ENCODE measurements around the gene PDK1.

- TF ChIP-seq, protein P1, sequence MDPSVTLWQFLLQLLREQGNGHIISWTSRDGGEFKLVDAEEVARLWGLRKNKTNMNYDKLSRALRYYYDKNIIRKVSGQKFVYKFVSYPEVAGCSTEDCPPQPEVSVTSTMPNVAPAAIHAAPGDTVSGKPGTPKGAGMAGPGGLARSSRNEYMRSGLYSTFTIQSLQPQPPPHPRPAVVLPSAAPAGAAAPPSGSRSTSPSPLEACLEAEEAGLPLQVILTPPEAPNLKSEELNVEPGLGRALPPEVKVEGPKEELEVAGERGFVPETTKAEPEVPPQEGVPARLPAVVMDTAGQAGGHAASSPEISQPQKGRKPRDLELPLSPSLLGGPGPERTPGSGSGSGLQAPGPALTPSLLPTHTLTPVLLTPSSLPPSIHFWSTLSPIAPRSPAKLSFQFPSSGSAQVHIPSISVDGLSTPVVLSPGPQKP (IDR thresholded peaks at IDR 0.05; ENCODE audit: low read depth, low read length) = no peak
- TF ChIP-seq CTCF (IDR thresholded peaks at IDR 0.05) = no peak
- TF ChIP-seq POLR2A (IDR thresholded peaks at IDR 0.05; ENCODE audit: low read length) = no peak
- no peak for TF ChIP-seq RFX5 (IDR thresholded peaks at IDR 0.05)
- no peak for TF ChIP-seq NFE2L2 (conservative IDR thresholded peaks at IDR 0.05; ENCODE audit: low read length)
Measured at GRCh38 chr2:172630181-172630580, 74.3 kb downstream of the PDK1 start.

Measured in A549 (cell line).